22Rv1 (cell line): ENCODE measurements around the gene CMTM8.

ENCODE experiments used
- H3K27ac ChIP-seq: fragments of 450-650 bp; 2 replicates; pipeline ENCODE4 v1.5.1; 2017
- CTCF ChIP-seq: fragments of 450-650 bp; IDR thresholded peaks from 2 replicates; pipeline ENCODE4 v1.5.1; 2017; ENCODE audit warnings: mild to moderate bottlenecking
- ZFX ChIP-seq: fragments of 450-650 bp; IDR thresholded peaks from 2 replicates; pipeline ENCODE4 v1.6.1; 2017; ENCODE audit warnings: antibody characterized with exemption, borderline replicate concordance

CMTM8 gene

GRCh38 chr3:32200992-32201758 is 37.3 kb upstream of the CMTM8 start:
- H3K27ac ChIP-seq, result no peak overlapping the region
- TF ChIP-seq ZFX, result no peak
- no peak for TF ChIP-seq CTCF

- H3K27ac ChIP-seq, result no peak overlapping the region
- TF ChIP-seq CTCF (no peak), ZFX (no peak)
Observed at GRCh38 chr3:32202496-32202895, 36.0 kb upstream of the CMTM8 start.

GRCh38 chr3:32203854-32204253 is 34.6 kb upstream of the CMTM8 start:
- no peak overlapping the region for H3K27ac ChIP-seq
- no peak for TF ChIP-seq ZFX
- no peak for TF ChIP-seq CTCF

- TF ChIP-seq ZFX, result no peak
- TF ChIP-seq CTCF, result no peak
- no peak overlapping the region for H3K27ac ChIP-seq
Observed at GRCh38 chr3:32208447-32208846, 30.0 kb upstream of the CMTM8 start.

DNA sequence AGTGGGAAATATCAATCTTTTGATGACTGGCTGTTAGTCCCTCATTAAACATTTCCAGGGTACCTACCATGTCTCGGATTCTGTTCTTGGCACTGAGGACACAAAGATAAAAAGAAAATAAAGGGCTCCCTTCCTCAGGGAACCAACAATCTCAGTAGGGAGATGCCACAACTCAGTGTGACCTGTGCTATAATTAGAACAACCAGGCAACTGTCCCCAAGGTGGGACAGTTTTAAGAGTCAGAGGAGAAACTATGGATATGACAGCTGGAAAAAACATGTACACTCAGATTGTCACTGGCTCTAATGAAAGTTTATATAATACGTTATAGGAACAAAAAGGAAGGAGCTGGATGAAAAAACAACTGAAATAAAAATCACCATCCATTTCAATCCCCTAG is 23.3 kb upstream of the CMTM8 start:
- no peak overlapping the region for H3K27ac ChIP-seq
- TF ChIP-seq ZFX, result no peak
- TF ChIP-seq CTCF, result no peak

DNA sequence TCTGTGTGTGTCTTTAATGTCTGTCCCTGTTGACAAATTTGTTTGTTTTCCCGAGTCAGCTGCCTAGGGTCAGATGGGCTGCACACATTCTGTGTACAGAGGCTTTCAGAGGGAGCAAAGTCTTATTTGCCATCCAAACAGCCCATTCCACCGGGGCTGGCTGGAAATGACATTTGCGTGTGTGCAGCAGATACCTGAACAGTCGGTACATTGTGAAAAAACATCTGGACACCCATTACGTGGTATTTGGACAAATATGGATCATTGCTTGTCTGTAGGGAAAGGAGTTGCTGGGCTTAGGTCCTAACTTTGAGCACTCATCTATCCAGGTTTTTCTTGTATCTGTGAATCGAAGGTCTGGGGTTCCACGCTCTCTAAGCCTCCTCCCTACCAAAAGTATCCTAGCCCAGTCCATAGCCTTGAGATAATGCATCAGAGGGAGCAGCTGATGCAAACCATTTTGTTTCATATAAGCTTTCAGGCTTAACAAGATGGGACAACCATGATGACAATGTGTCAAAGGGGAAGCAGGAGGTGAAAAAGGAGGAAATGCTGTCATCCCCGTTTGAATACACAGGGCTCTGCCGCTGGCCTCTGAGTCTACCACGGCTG is 22.2 kb upstream of the CMTM8 start:
- TF ChIP-seq CTCF (no peak), ZFX (no peak)
- H3K27ac ChIP-seq, result no peak overlapping the region

DNA sequence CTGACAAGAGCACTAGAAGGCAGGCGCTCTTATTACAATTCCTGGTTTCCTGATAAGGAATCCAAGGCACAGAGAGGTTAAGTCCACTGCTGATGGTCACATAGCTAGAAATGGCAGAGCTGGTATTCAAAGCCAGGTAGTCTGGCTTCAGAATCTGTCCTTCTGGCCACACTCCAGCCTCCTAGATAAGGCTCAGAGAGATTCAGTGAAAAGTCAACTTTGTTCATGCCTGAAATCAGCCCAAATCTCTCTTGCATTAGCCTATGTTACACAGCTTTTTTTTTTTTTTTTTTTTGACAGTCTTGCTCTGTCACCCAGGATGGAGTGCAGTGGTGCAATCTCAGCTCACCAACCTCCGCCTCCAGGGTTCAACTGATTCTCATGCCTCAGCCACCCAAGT is 21.1 kb upstream of the CMTM8 start:
- TF ChIP-seq ZFX (no peak), CTCF (no peak)
- H3K27ac ChIP-seq, result no peak overlapping the region
